HG03103 (cell line): ENCODE measurements around the gene NME4.
"Not testable (repeated sequence)": the region's sequence is repeated elsewhere in the genome, so short reads cannot be mapped to it uniquely, and the experiment has no call there.

Source experiments
- ATAC-seq: cut with Tn5 transposase; IDR thresholded peaks from one replicate; pipeline ENCODE4 v1.9.1; 2021; ENCODE audit warnings: low read depth; ENCODE audit not compliant: unreplicated experiment

Gene NME4

DNA sequence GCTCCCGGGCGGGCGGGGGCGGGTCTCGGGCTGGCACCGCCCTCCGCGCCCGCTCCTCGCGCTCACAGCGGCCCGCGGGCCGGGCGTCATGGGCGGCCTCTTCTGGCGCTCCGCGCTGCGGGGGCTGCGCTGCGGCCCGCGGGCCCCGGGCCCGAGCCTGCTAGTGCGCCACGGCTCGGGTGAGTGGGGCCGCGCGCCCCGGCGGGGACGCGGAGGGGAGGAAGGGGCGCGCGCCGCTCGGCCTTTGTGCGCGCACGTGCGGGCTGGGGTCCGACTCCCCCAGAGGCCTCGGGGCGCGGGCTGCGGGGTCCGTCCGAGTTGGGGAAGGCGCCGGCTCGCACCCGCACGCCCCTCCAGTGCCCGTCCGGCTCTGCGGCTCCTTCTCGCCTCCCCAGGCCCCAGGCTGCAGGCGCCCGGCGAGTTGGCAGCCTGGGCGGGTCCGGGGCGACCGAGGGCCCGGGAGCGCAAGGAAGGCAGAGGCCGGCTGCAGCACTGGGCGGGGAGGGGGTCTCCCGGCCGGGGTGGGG lies at the start of gene NME4:
TSS of gene NME4 (plus strand) at position 65 of the 527 bp plus-strand sequence. CDS start at position 89, 24 bp downstream.
- ATAC-seq, result no peak

DNA sequence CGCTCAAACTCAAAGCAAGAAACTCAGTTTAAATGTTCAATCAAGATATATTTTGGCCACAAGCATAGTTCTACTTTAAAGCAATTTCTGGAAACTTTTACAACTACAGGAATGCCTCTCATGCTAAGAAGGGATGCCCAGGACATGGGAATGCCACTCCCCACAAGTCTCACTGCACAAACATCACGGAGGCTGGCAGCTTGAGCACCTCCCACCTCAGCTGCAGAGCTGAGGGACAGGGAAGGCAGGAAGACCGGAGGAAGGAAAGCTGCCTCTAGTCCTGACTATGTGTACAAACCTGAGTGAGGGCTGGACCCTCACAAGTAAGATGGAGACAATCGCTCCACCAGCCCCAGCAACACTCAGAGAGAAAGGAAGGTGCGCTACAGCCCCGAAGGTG lies 49.8 kb upstream of the NME4 start:
- ATAC-seq, result no peak

DNA sequence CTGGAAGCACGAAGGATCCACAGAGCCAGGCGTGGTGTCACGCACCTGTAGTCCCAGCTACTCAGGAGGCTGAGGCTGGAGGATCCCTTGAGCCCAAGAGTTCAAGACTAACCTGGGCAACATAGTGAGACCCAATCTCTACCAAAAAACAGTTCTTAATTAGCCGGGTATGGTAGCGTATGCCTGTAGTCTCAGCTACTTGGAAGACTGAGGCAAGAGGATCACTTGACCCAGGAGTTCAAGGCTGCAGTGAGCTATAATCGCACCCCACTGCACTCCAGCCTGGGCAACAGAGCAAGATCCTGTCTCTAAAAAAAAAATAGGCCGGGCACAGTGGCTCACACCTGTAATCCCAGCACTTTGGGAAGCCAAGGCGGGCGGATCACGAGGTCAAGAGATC lies 48.5 kb upstream of the NME4 start:
- ATAC-seq, result not testable (repeated sequence)

DNA sequence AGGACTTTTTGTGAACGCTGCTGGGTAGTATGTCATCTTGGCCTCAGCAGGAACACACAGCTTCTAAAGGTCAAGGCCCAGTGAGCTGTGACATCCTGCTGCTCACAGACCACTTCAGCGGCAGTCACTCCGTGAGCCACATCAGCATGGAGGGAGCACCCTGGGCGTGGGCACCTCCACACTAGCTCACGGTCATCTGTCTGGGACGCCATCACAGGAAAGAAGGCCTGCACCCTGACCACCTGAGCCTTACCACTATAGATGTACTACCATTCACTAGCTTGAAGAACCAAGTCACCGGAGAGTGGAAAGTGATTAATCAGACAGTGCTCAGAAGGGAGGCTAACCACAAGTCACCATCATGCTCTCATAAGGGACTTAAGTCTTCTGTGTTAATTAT lies 47.8 kb upstream of the NME4 start:
- ATAC-seq, result no peak

DNA sequence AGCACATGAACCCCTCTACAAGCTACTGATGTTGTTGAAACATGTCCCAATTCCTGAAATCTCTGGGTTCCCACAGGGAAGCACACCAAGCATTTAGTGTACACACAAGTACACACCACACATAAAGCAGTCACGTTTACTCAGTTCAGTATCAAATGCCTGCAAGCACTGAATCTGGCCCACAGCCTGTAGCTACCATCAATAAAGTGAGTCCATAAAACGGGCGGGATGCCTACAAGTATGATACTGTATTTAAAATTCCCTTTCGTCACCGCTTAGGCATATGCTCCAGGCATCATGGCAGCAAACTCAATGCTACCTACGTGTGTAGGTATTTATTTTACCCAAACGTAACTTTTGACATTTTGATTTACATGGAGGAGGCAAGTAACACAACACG lies 46.8 kb upstream of the NME4 start:
- ATAC-seq, result no peak

DNA sequence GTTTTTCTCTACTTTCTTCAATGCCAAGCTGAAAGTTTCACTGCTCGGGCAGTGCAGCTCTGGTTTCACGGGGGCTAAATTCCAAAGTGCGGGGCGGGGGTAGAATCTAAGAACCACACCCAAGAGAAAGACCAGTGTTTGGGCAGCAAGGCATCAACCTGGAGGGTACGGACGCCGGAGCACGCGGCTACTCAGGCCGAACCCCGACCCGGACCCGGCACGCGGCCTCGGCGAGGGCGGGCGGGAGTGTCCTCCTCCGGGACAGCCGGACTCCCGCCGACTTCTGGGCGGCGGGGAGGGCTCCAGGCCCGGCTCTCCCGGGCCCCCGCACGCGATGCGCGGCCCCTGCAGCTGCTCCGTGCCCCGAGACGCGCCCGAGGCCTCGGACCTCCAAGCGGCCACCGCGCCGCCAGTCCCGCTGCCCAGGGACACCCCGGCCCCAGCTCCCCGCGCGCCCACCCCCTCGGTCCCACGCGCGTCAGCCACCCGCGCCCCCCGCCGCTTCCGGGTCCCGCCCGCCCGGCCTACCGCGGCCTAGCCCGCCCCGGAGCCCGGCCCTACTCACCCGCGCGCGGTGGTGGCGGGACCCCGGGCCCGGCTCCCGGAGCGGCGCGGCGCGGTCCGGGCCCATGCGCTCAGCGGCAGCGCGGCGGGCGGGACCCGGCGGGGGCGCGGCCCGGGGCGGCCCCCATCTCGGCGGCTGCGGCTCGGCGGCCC lies 45.0 kb upstream of the NME4 start:
- no peak for ATAC-seq

DNA sequence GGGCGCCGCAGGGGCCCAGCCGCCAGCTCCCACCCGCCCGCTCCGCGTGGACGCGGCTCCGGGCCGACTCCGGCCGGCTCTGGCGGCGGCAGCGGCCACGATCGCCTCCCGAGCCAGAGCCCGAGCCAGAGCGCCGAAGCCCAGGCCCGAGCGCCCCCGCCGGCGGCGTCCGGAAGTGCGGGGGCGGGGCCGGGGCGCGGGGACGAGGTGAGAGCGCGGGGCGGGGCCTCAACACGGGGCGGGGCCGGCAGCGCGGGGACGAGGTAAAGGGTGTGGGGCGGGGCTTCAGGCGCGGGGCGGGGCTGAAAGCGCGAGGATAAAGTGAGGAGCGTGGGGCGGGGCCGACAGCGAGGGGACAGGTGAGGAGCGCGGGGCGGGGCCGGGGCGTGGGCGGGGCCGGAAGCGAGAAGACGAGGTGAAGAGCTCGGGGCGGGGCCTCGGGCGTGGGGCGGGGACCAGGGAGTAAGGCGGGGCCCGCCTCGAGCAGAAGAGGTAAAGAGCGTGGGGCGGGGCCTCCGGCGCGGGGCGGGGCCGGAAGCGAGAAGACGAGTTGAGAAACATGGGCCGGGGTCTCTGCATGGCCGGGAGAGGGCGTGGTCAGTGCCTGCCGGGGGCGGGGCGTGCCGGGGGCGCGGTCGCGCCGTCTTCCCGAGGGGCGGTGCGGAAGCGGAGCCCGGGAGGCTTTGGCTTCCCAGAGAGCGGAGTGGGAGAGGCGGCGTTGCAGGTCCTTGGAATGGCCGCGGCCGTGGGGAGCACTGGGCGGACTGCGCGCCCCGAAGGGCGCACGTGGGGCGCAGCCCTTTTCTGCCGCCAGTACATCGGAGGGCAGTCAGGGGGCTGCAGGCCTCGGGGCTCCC lies 44.2 kb upstream of the NME4 start, which contains the start of gene AXIN1:
TSS of gene AXIN1 (minus strand) at position 177 of the 857 bp plus-strand sequence. CDS start 5,698 bp downstream, outside the sequence.
- ATAC-seq, result peak; percentile 49

DNA sequence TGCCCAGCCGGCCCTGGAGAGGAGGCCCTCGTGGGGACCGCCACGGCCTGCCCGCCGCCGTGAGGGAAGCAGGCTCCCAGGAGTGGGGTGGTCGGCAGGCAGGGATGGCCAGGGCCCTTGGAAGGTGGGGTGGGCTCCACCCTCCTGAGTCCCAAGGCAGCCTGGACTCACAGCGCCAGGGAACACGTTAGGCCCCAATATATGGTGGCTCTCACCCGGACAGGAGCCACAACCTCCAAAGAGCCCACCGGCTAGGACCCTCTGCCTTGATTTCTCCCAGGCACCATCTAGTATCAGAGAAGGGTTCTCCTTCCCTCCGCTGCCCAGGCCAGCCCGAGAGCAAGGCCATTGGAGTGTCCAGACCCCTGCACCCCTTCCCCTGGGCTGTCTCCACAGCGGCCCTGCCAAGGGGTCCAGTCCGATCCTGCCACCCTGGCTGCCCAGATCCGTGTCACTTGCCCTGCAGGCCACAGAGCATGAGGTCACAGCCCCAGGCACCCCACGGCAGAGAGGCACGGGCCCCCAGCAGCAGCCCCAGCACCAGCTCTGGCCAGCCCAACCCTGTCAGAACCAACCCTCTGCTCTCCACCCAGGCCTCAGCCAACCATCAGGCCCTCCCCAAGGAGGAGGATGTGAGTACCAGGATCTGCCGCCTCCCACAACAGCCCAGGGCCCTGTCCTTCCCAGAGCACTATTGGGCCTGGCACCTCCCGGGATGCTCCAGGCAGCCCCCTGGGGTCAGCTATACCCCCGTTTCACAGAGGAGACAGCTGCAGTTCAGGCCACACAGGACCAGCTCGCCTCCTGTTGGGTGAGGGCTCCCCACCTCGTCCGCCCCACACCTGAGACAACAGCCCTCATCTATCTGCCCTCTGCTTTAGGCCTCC lies 43.4 kb upstream of the NME4 start:
- no peak for ATAC-seq

DNA sequence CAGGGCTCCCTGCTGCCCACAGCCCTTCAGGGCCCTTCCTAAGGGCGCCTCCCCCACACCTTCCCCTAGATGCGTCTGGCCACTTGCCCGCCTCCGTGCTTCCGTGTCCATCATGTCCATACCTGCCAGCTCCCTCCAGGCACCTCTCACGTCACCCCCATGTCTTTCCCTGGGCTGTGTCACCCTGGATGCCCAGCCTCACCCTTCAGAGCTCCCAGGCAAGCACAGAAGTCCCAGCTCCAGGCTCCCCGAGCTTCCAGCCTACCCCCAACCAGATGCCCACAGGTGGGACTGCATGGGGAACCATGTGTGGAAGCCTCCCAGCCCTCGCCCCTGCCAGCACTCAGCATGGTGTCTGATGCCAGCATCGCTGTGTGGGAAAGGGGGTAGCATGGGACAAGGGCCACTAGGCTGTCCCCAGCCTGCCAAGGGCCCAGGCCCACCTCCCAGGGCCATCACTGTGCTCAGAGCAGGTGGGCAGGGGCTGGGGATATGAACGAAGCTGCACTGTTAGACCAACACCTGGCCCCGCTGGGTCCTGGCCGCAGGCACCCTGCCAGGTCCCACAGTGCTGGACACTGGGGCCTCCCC lies 42.6 kb upstream of the NME4 start:
- no peak for ATAC-seq

DNA sequence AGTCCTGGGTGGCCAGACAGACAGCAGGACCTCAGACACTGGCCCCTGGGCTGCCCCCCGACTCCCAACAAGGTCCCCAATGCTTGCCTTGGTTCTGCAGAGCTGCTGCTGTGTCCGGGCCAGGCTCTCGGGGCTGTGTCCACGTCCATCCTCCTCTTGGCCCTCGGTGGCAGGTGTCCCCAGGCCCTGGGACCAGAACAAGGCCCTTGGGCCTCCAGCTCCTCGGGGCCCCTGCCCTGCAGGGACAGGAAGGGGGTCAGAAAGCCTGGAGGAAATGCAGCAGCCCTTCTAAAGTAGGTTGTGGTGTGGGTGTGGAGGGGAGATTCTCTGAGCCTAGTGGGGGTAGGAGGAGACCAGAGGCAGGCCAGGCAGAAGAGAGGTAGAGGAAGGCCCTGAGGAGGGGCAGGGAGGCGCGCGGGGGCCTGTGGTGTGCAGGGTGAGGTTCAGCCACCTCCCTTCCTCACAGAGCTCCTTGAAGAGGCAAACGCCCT lies 42.0 kb upstream of the NME4 start:
- no peak for ATAC-seq

DNA sequence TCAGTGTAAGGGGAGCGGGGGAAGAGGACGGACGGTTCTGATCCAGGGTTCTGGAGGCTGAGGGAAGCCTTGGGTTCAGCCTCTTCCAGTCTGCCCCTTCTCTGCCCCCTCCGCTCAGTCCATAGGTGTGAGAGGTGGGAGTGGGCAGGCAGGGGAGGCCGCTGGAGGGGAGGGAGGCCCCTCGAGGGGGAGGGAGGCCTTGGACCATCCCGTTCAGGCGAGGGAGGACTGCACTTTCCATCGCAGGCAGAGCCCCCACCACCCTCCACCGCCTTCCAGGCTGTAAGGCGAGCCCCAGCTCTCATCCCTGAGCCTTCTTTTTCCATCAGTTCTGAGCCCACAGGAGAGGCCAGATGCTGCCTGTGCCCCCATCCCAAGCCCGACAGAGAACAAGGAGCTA lies 40.3 kb upstream of the NME4 start:
- no peak for ATAC-seq

DNA sequence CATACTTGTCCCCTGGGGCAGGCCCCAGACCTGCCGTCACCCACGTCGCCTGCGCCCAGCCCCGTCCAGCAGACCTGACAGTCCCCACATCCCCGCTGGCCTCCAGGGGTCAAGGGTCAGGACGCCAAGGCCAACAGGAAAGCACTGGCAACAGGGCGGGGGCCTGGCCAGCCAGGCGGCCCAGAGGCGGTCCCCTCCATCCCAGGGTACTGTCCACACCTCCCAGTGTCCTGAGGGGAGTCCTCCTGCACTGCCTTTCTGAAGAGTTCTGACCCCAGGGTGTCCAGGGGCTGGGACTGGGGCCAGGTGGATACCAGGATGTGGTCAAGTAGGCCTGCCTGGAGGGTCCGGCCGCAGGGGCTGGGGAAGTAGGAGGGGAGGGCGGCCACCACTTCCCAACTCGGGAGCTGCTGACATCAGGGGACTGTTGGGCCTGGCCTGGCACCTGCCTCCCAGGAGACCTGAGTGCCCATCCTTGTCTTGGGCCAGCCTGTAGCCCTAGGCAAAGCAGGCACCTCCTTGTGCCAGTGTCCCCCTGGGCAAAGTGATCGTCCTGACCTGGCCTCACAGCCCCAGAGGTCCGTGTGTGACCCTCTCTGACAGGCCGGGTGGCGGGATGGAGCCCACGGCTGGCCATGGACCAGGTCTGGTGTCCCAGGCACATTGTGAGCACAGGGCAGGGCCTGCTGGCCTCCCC lies 37.8 kb upstream of the NME4 start:
- ATAC-seq, result no peak

DNA sequence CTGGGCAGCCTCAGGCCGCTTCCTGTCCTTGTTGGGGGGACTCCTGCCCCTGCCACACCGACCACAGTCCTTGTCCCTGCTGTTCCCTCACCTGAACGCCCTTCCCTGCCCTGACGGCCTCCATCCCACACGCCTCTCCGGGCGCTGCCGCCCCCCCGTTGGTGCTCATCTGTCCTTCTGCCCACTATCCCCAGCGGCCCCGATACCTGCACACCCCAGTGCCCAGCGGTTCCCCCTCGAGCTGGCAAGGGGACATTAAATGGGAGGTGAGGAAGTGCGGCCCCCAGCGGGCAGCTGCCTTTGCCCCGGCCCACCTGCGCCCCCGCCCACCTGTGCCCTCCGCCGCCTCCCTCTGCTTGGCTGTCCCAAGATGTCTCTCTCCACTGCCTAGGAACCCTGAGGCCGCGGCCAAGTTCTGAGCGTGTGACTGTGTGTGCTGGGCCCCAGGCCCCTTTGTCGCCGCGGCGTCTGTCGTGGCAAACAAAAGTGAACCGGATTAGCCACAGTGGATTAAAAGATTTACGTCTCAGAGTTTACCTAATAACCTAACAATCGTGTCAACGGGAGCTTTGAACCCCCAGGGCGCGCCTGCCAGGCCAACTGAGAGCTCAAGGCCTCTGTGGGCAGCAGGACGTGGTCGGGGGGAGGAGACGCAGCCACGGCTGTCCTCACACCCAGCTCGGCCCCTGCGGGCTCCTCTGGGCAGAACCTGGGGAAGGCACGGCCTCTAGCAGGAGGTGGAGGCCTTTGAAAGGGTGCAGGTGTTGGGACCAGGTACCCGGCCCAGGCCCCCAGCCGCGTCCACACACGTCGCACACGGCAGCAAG lies 36.9 kb upstream of the NME4 start:
- ATAC-seq, result no peak

DNA sequence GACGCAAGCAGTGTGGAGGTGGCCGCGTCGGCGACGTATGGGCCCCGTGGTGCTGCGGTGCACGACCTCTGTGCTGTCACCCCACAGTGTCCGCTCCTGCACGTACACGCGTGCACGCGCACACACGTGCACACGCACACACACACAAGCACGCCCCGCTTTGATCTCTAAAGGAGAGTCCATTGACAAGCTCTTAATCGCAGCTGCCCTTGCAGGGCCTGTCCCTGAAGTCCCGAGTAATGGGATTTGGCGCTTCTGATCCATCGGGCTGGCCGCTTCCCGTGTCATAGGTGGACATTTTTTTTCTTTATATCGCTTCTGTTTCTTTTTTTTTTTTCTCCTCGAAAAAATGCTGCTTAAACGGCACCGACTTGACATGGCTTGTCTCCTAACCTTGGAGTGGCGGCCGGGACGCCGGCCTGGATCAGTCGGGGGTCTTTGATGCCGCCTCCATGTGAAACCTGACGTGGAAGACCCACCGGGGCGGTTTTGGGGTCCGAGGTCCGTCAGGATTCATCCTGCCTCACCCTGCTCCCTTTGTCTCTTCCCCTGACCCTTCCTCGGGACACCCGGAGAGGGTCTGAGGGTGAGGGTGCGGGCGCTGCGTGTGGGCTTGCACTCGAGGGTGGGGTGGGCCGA lies 36.2 kb upstream of the NME4 start:
- no peak for ATAC-seq

DNA sequence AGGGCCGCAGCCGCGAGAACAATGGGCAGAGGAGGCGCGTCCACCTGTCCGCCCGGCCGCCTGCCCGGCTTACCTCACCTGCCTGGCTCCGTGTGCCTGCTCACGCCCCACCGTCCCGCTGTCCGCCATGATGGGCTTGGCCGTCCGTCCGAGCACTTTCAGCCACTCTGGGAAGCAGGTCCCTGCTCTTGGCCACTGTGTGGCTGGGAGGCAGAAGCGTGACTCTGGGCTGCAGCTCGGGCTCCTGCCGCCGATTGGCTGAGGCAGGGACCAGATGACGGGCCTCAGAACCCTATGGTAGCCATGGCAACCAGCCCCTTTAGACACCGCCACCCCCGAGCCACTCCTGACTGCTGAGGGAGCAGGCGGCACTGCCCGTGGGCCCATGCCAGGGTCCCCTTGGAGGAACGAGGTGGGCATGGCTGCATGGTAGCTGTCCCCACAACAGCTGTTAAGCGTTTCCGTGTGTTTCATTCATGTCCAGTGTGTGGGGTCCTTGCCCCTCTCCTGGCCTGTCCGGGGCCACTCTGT lies 35.6 kb upstream of the NME4 start:
- ATAC-seq, result no peak

DNA sequence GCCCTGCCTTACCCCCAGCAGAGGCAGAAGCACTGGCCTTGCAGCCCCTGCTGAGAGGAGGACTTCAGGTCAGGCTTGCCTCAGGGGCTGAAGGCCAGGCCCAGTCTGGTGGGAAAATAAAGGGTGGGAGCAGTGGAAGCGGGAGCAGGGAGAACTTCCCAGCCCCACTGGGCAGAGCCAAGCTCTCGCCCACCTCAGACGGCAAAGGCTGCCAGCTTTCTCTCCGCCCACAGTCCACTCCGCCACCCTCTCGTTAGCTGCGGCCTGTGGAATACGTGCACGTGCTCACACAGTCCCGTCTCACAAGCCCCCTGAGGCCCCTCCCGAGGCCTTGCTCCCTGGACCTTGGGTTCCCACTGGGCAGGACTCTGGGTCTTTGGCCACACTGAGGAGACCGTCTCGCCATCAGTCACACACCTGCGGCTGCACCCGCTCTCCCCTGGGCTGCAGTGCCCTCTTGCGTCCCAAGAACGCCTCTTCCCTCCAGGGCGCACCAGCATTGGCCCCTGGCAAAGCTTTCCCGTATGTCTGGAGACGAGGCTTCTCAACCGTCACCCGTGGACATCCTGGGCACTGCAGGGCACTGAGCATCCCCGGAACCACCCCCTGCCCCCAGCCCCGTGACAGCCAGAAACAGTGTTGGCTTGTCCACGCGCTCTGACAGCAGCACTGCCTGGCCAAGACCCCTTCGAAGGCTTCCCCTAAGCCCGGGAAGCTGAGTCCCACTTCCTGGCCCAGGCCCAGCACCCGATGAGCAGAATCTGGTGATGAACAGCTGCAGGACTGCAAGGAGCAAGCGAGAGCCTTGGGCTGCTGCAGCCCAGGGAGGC lies 34.9 kb upstream of the NME4 start:
- ATAC-seq, result no peak

DNA sequence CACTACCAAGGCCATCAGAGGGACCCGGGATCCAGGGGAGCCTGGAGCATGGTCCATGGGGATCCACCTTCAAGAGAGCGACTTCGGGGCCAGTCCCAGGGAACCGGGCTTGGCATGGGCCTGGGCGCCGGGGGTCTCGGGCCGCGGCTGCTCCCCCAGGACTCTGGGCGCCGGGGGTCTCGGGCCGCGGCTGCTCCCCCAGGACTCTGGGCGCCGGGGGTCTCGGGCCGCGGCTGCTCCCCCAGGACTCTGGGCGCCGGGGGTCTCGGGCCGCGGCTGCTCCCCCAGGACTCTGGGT lies 34.3 kb upstream of the NME4 start:
- not testable (repeated sequence) for ATAC-seq
